ENCODE measurements around the gene BTBD9.

DNA sequence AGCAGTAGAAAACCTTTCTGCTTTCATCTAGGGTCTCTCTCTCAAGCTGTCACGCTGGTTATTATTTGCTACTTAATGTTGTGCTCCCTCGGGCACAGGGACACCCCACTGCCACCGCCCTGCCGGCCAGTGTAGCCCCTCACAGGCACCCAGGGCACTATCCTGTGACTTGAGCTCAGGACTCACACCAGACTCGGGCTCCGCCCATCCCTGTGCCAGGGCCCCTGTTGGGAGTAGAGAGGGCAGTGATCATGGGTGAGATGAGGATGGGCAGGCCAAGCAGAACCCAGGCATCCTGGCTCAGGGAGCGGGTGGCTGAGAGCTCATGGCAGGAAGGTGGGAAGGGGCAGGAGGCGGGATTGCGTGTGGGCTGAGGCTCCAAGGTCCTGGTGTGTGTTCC, 448.3 kb downstream of the BTBD9 start:
- TF ChIP-seq POLR2AphosphoS5 (IDR thresholded peaks at IDR 0.05; ENCODE audit: insufficient read depth, low read depth, low read length), result no peak
- TF ChIP-seq, protein P1, sequence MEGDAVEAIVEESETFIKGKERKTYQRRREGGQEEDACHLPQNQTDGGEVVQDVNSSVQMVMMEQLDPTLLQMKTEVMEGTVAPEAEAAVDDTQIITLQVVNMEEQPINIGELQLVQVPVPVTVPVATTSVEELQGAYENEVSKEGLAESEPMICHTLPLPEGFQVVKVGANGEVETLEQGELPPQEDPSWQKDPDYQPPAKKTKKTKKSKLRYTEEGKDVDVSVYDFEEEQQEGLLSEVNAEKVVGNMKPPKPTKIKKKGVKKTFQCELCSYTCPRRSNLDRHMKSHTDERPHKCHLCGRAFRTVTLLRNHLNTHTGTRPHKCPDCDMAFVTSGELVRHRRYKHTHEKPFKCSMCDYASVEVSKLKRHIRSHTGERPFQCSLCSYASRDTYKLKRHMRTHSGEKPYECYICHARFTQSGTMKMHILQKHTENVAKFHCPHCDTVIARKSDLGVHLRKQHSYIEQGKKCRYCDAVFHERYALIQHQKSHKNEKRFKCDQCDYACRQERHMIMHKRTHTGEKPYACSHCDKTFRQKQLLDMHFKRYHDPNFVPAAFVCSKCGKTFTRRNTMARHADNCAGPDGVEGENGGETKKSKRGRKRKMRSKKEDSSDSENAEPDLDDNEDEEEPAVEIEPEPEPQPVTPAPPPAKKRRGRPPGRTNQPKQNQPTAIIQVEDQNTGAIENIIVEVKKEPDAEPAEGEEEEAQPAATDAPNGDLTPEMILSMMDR (IDR thresholded peaks at IDR 0.05; ENCODE audit: extremely low read depth in 1 of 2, insufficient read depth in 1 of 2, low read depth in 1 of 2, low read length in 2 of 2), result no peak
- TF ChIP-seq, protein P2, sequence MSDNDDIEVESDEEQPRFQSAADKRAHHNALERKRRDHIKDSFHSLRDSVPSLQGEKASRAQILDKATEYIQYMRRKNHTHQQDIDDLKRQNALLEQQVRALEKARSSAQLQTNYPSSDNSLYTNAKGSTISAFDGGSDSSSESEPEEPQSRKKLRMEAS (IDR thresholded peaks at IDR 0.05; ENCODE audit: insufficient read depth, insufficient read length), result no peak
- TF ChIP-seq POLR2A (IDR thresholded peaks at IDR 0.05; ENCODE audit: low read depth, low read length), result no peak

All from endothelial cell of umbilical vein (primary cell).